Measurements from ENCODE around the gene NMS. TPM values are rescaled to one million over a fixed set of nuclear protein-coding genes. Genes with fewer than 3 reads are reported as not detected.
"Not testable (repeated sequence)": the region's sequence is repeated elsewhere in the genome, so short reads cannot be mapped to it uniquely, and the experiment has no call there.

Gene NMS
- total RNA-seq, 2 donors from 2014 or later = not detected

GRCh38 chr2:100437751-100438150, 32.5 kb upstream of the NMS start:
- TF ChIP-seq CTCF (IDR thresholded peaks at IDR 0.05) = no peak
- DNase-seq (ENCODE audit: low spot score) (no peak), ATAC-seq (ENCODE audit: insufficient number of reproducible peaks, low FRiP score, low read depth) (no peak)
- H3K27ac ChIP-seq = no peak overlapping the region
- H3K4me1 ChIP-seq (ENCODE audit: control insufficient read depth in 1 of 2, low read depth in 2 of 2) = no peaks in the 10 kb centered on the region
- no peaks in the 10 kb centered on the region for H3K27me3 ChIP-seq (replicated peaks; ENCODE audit: insufficient read depth)
- H3K9me3 ChIP-seq = no peaks in the 10 kb centered on the region
- no peaks in the 10 kb centered on the region for H3K36me3 ChIP-seq
- H3K4me3 ChIP-seq = no peak overlapping the region

- ATAC-seq (ENCODE audit: insufficient number of reproducible peaks, low FRiP score, low read depth) (no peak), DNase-seq (ENCODE audit: low spot score) (no peak)
These were observed 23.6 kb upstream of the NMS start for GRCh38 chr2:100446696-100447095.

GRCh38 chr2:100451092-100451491, 19.2 kb upstream of the NMS start:
- ATAC-seq (ENCODE audit: insufficient number of reproducible peaks, low FRiP score, low read depth) = no peak
- Histone ChIP-seq H3K27me3 (replicated peaks; ENCODE audit: insufficient read depth) (no peaks in the 10 kb centered on the region), H3K36me3 (no peaks in the 10 kb centered on the region), H3K4me3 (no peak overlapping the region), H3K4me1 (ENCODE audit: control insufficient read depth in 1 of 2, low read depth in 2 of 2) (no peaks in the 10 kb centered on the region), H3K27ac (no peak overlapping the region), H3K9me3 (no peaks in the 10 kb centered on the region)
- no peak for DNase-seq (ENCODE audit: low spot score)
- no peak for TF ChIP-seq CTCF (IDR thresholded peaks at IDR 0.05)

More at GRCh38 chr2:100446696-100447095, 23.6 kb upstream of the NMS start:
- no peak overlapping the region for H3K4me3 ChIP-seq
- H3K36me3 ChIP-seq = no peaks in the 10 kb centered on the region
- no peaks in the 10 kb centered on the region for H3K4me1 ChIP-seq (ENCODE audit: control insufficient read depth in 1 of 2, low read depth in 2 of 2)
- no peaks in the 10 kb centered on the region for H3K9me3 ChIP-seq
- no peak for TF ChIP-seq CTCF (IDR thresholded peaks at IDR 0.05)
- no peaks in the 10 kb centered on the region for H3K27me3 ChIP-seq (replicated peaks; ENCODE audit: insufficient read depth)
- H3K27ac ChIP-seq = no peak overlapping the region

- no peak for ATAC-seq (ENCODE audit: insufficient number of reproducible peaks, low FRiP score, low read depth)
- Histone ChIP-seq H3K4me3 (no peak overlapping the region), H3K4me1 (ENCODE audit: control insufficient read depth in 1 of 2, low read depth in 2 of 2) (no peaks in the 10 kb centered on the region), H3K27me3 (replicated peaks; ENCODE audit: insufficient read depth) (no peaks in the 10 kb centered on the region), H3K27ac (no peak overlapping the region), H3K9me3 (no peaks in the 10 kb centered on the region), H3K36me3 (no peaks in the 10 kb centered on the region)
- no peak for DNase-seq (ENCODE audit: low spot score)
- TF ChIP-seq CTCF (IDR thresholded peaks at IDR 0.05) = no peak
These were observed 18.5 kb upstream of the NMS start for GRCh38 chr2:100451734-100452133.

- H3K9me3 ChIP-seq = no peaks in the 10 kb centered on the region
- no peaks in the 10 kb centered on the region for H3K36me3 ChIP-seq
- no peaks in the 10 kb centered on the region for H3K4me1 ChIP-seq (ENCODE audit: control insufficient read depth in 1 of 2, low read depth in 2 of 2)
- no peak overlapping the region for H3K27ac ChIP-seq
- no peak overlapping the region for H3K4me3 ChIP-seq
- TF ChIP-seq CTCF (IDR thresholded peaks at IDR 0.05) = no peak
- DNase-seq (ENCODE audit: low spot score) (no peak), ATAC-seq (ENCODE audit: insufficient number of reproducible peaks, low FRiP score, low read depth) (no peak)
- no peaks in the 10 kb centered on the region for H3K27me3 ChIP-seq (replicated peaks; ENCODE audit: insufficient read depth)
These were observed 16.4 kb upstream of the NMS start for GRCh38 chr2:100453853-100454252.

GRCh38 chr2:100456357-100456756, 13.9 kb upstream of the NMS start:
- not testable (repeated sequence) for H3K9me3 ChIP-seq; ATAC-seq (ENCODE audit: insufficient number of reproducible peaks, low FRiP score, low read depth); H3K36me3 ChIP-seq; DNase-seq (ENCODE audit: low spot score); H3K27me3 ChIP-seq (replicated peaks; ENCODE audit: insufficient read depth); H3K27ac ChIP-seq; H3K4me3 ChIP-seq; H3K4me1 ChIP-seq (ENCODE audit: control insufficient read depth in 1 of 2, low read depth in 2 of 2)
